Fibroblast of the aortic adventitia (primary cell): ENCODE results near the gene KRTAP12-1. TPM values are rescaled to one million over a fixed set of nuclear protein-coding genes. Genes with fewer than 3 reads are reported as not detected.
"Not testable (repeated sequence)": the region's sequence is repeated elsewhere in the genome, so short reads cannot be mapped to it uniquely, and the experiment has no call there.

Experiments used
- DNase-seq: peaks from one replicate; pipeline ENCODE4 v3.0.0-alpha.2; 2010; ENCODE audit warnings: low read depth
- H3K4me3 ChIP-seq: 2 replicates; pipeline ENCODE4 v1.5.1; 2011; ENCODE audit warnings: low read depth, mild to moderate bottlenecking, control low read depth, low read length, moderate library complexity
- total RNA-seq: library from RNA; depleted of rRNA; stranded (reverse); fragments of >200 nt; gene quantifications from 2 replicates; pipeline ENCODE4 v1.2.3, GENCODE V29; 2012; ENCODE audit warnings: low replicate concordance
- TF ChIP-seq, protein P1 (sequence below): IDR thresholded peaks from 2 replicates; pipeline ENCODE4 v1.5.1; 2011; ENCODE audit warnings: mild to moderate bottlenecking, low read length, control low read depth, inconsistent platforms; ENCODE audit not compliant: insufficient read depth

The KRTAP12-1 gene
- total RNA-seq, 1 donor, result not detected

GRCh38 chr21:44687671-44688070, 5.7 kb upstream of the KRTAP12-1 start:
- DNase-seq, result no peak
- H3K4me3 ChIP-seq, result no peak overlapping the region
- TF ChIP-seq, protein P1, sequence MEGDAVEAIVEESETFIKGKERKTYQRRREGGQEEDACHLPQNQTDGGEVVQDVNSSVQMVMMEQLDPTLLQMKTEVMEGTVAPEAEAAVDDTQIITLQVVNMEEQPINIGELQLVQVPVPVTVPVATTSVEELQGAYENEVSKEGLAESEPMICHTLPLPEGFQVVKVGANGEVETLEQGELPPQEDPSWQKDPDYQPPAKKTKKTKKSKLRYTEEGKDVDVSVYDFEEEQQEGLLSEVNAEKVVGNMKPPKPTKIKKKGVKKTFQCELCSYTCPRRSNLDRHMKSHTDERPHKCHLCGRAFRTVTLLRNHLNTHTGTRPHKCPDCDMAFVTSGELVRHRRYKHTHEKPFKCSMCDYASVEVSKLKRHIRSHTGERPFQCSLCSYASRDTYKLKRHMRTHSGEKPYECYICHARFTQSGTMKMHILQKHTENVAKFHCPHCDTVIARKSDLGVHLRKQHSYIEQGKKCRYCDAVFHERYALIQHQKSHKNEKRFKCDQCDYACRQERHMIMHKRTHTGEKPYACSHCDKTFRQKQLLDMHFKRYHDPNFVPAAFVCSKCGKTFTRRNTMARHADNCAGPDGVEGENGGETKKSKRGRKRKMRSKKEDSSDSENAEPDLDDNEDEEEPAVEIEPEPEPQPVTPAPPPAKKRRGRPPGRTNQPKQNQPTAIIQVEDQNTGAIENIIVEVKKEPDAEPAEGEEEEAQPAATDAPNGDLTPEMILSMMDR, result no peak

DNA sequence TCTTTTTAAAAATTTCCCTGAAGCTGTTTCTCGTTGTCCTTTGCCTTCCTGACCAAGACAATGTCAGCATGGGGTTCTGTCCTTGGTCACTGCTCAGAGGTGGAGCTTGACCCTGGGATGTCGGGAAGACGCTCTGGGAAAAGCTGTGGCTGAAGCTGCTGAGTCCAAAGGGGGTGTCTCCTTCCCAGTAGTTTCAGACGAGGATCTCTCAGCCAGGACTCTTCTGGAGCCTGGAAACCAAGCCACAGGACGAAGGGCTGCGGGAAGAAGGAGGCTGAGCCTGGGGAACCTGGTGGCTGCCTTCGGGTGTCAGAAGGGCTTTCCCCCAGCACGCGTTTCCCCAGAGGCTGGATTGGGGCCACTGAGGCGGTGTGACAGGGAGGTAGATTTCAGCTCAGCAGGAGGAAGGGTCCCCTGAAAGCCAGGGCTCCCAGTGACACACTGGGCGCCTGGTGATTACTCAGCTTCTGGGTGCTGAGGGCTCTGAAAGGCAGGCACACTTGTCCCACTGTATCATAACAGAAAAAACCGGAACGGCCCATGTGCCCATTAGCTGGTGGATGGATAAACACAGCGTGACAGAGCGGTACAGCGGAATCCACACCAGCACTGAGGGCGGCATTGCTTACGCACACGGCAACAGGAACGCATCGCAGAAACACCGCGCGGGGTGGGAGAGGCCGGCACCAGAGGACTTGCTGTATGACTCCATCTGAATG, 5.0 kb upstream of the KRTAP12-1 start:
- H3K4me3 ChIP-seq, result no peak overlapping the region
- TF ChIP-seq, protein P1, result no peak
- DNase-seq, result no peak

DNA sequence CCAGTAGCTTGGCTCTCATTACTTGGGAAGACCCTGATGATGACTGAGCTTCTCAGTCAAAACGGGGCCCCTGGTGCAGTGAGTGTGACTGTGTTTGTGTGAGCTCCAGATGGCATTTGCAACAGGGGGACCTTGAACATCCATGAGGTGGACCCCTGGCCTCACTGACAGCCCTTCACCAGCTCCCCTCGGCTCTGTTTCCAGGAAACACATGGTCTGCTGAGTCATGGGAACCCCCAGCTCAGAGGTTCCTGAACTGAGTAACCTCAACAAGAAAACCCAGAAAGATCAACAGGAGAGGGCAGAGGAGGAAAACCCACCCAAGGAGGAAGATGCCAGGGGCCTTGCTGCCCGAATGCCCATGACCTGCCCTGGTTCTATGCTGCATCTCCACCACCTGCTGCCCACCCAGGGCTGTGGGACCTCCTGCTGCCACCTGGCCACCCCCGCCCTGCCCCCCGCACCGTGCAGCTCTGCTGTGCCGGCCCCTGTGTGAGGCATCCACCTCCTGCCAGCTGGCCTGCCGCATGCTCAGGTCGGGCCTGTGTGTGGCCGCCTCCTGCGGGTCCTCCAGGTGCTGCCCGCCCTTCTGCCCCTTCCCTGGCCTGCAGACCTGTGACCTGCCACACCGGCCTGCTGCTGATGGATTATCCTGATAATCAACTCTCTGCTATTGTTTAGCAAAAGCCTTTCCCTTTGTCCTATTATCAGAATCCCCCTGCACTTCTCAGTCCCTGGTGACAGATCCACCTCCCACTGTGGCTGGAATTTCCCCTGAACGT, 4.2 kb upstream of the KRTAP12-1 start:
- no peak for DNase-seq
- TF ChIP-seq, protein P1, result no peak
- no peak overlapping the region for H3K4me3 ChIP-seq

DNA sequence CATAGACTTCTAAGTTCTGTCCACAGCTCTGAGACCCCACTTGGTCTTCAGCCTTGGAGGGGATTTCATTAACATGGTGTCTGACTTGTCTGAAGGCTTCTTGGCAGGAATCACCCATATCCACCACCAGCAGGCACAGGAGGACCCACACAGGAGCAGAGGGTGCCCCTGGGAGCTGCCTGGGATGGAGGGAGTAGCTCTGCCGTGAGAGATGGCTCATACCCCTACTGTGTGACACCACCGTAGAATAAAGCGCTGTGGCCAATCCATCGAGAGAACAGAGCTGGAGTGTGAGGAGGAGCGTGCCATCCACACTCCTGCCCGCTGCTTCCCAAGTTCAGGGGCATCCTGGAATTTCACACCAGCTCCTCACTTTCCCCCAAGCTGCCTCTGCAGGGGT, 3.1 kb upstream of the KRTAP12-1 start:
- not testable (repeated sequence) for DNase-seq, H3K4me3 ChIP-seq

GRCh38 chr21:44684483-44684882, 2.5 kb upstream of the KRTAP12-1 start:
- TF ChIP-seq, protein P1, result no peak
- no peak overlapping the region for H3K4me3 ChIP-seq
- no peak for DNase-seq

GRCh38 chr21:44684077-44684476, 2.1 kb upstream of the KRTAP12-1 start:
- no peak for DNase-seq
- H3K4me3 ChIP-seq, result no peak overlapping the region
- TF ChIP-seq, protein P1, result no peak

GRCh38 chr21:44682580-44683151, 703 bp upstream of the KRTAP12-1 start:
- no peak overlapping the region for H3K4me3 ChIP-seq
- DNase-seq, result no peak
- TF ChIP-seq, protein P1, result no peak
